GM12864 (cell line): ENCODE results near the gene RING1.

ENCODE experiments used
- DNase-seq: peaks from one replicate; pipeline ENCODE4 v3.0.0-alpha.2; 2011; ENCODE audit warnings: low read depth
- H3K4me3 ChIP-seq: 2 replicates; pipeline ENCODE4 v1.5.1; 2011; ENCODE audit warnings: mild to moderate bottlenecking, low read depth, low read length, control low read depth
- TF ChIP-seq, protein P1 (sequence below): IDR thresholded peaks from 2 replicates; pipeline ENCODE4 v1.5.1; 2011; ENCODE audit warnings: low read depth, mild to moderate bottlenecking, moderate library complexity, low read length, control low read depth, inconsistent platforms; ENCODE audit errors: missing control alignments

Gene RING1

DNA sequence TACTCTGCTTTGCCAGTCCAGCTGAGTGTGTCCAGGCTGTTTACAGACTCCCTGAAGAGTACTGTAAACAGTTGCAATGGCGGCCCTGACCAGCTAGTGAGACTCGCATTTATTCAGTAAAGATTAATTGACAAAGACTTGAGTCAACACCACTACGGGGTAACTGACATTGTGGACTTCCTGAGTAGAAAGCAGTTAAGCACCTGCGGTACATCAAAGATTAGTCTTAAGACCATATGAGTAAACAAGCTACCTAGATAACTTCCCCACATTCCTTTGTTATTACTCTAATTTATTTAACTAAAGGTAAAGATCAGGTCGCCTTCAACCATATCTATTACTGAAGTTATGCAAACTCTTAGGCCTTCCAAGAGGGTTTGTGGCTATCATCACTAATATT is 50.7 kb downstream of the RING1 start:
- H3K4me3 ChIP-seq, result no peak overlapping the region
- TF ChIP-seq, protein P1, sequence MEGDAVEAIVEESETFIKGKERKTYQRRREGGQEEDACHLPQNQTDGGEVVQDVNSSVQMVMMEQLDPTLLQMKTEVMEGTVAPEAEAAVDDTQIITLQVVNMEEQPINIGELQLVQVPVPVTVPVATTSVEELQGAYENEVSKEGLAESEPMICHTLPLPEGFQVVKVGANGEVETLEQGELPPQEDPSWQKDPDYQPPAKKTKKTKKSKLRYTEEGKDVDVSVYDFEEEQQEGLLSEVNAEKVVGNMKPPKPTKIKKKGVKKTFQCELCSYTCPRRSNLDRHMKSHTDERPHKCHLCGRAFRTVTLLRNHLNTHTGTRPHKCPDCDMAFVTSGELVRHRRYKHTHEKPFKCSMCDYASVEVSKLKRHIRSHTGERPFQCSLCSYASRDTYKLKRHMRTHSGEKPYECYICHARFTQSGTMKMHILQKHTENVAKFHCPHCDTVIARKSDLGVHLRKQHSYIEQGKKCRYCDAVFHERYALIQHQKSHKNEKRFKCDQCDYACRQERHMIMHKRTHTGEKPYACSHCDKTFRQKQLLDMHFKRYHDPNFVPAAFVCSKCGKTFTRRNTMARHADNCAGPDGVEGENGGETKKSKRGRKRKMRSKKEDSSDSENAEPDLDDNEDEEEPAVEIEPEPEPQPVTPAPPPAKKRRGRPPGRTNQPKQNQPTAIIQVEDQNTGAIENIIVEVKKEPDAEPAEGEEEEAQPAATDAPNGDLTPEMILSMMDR, result no peak
- DNase-seq, result no peak
